OCI-LY3 (cell line): ENCODE measurements around the gene HBE1.

Source experiments
- CTCF ChIP-seq: fragments of 200-600, 300-600 bp; sonication (generic); IDR thresholded peaks from 2 replicates; pipeline ENCODE4 v1.5.1; 2014; ENCODE audit warnings: antibody characterized with exemption, low read length, low read depth
- EZH2phosphoT487 ChIP-seq: fragments of 200-600 bp; shearing (Covaris generic); IDR thresholded peaks from 2 replicates; pipeline ENCODE4 v1.6.1; 2018; ENCODE audit warnings: antibody characterized with exemption, mixed run types, low read depth

- TF ChIP-seq CTCF (no peak), EZH2phosphoT487 (no peak)
Observed at GRCh38 chr11:5289696-5290095, 20.0 kb upstream of the HBE1 start.
